Measurements from ENCODE around the gene RNPEPL1.

Gene RNPEPL1

GRCh38 chr2:240568678-240569522 lies 616 bp downstream of the RNPEPL1 start:
- peak; percentile 41 to 74 for DNase-seq
- H3K4me1 ChIP-seq: peaks cover 5 to 62% (median 44%) of the 10 kb centered on the region in 4 donors
- H3K4me3 ChIP-seq: peak overlapping the region; percentile 69 to 83
- no peaks in the 10 kb centered on the region for H3K9me3 ChIP-seq
- peaks cover 0 to 30% (median 12%) of the 10 kb centered on the region in 3 donors for H3K36me3 ChIP-seq
- no peaks in the 10 kb centered on the region for H3K27me3 ChIP-seq
- intact Hi-C loops (cut with DNase I; ENCODE audit: low total_unique reads): loop anchor here (10.0 kb wide), 2 partner anchors 134 to 334 kb away; partner anchors contain the start of gene GPC1
- peak overlapping the region; percentile 68 to 85 for H3K27ac ChIP-seq
- no peak for TF ChIP-seq CTCF (IDR thresholded peaks at IDR 0.05)

GRCh38 chr2:240569523-240569997 lies 1.3 kb downstream of the RNPEPL1 start:
- H3K27me3 ChIP-seq: no peaks in the 10 kb centered on the region
- peaks cover 5 to 62% (median 44%) of the 10 kb centered on the region in 4 donors for H3K4me1 ChIP-seq
- no peak for TF ChIP-seq CTCF (IDR thresholded peaks at IDR 0.05)
- H3K4me3 ChIP-seq: peak overlapping the region; percentile 69 to 83
- peak in 1 of 2 donors; percentile 18 for DNase-seq
- no peaks in the 10 kb centered on the region for H3K9me3 ChIP-seq
- H3K36me3 ChIP-seq: peaks cover 0 to 36% (median 19%) of the 10 kb centered on the region in 3 donors
- peak overlapping the region; percentile 68 to 85 for H3K27ac ChIP-seq
- intact Hi-C loops (cut with DNase I; ENCODE audit: low total_unique reads): loop anchor here (10.0 kb wide), 2 partner anchors 135 to 335 kb away; partner anchors contain the start of gene GPC1

DNA sequence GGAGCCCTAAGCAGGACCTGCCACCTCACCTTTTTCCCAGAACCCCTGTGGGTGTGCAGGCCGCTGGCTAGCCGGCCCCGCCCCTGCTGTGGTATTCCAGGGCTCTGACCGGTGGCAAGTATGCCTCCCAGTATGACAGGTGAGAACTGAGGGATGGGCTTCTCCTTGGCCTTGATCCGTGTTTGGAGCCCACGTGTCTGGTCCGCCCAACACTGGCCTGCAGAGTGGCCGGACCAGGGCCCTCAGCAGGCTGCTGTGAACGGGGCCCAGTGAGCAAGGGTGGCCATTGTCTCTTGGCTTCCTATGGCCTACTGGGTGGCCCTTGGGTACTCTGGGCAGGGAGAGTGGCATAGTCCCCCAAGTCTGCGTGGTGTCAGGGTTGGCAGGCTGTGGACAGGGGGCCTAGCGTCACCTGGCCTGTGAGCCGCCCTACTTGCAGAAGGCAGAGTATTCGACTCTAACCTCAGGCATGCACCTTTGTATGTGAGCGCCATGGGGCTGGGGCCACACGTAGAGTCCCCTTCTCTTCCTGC lies 1.8 kb downstream of the RNPEPL1 start:
- peak overlapping the region in 1 of 2 donors; percentile 85 for H3K27ac ChIP-seq
- peaks cover 5 to 59% (median 44%) of the 10 kb centered on the region in 4 donors for H3K4me1 ChIP-seq
- H3K36me3 ChIP-seq: peaks cover 3 to 41% (median 24%) of the 10 kb centered on the region in 3 donors
- H3K9me3 ChIP-seq: no peaks in the 10 kb centered on the region
- TF ChIP-seq CTCF (IDR thresholded peaks at IDR 0.05): no peak
- peak; percentile 17 to 62 for DNase-seq
- intact Hi-C loops (cut with DNase I; ENCODE audit: low total_unique reads): loop anchor here (10.0 kb wide), 2 partner anchors 135 to 335 kb away; partner anchors contain the start of gene GPC1
- peak overlapping the region in 1 of 2 donors; percentile 69 for H3K4me3 ChIP-seq
- no peaks in the 10 kb centered on the region for H3K27me3 ChIP-seq

DNA sequence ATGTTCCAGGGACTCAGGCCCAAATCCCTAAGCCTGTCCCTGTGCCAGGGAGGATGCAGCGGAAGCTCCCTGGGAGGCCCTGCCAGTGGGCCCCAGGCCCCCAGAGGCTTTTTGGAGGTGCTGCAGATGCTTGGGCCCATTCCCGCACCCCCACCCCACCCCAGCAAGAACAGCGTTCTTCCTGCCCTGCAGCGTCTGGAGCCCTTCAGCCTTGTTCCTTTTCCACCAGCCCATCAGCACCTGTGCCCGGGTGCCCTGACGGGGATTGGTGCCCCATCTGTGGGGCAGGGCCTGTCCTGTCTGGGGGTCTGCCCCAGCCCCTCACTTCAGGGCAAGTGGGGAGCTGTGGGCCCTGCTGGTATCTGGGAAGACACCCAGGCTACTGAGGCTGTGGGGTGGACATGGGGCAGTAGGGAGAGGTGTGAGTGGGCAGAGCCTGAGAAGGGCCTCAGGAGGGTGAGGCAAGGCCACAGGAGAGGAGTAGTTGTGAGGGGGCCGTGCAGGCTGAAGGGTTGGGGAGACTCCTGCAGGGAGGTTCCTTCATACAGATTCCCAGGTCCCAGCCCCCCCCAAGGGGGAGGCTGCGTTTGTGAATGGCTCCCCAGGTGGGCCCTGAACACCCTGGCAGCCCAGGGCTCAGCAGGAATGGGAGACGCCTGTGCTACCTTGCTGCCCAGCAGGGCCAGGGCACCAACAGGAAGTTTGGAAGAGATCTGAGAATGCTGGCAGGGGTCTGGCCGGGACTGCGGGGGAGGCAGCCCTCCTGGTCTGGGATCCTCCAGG lies 2.4 kb downstream of the RNPEPL1 start:
- intact Hi-C loops (cut with DNase I; ENCODE audit: low total_unique reads): no loop called here
- Histone ChIP-seq H3K27ac (no peak overlapping the region), H3K36me3 (peaks cover 10 to 48% (median 30%) of the 10 kb centered on the region in 3 donors), H3K9me3 (no peaks in the 10 kb centered on the region), H3K4me1 (peaks cover 4 to 53% (median 39%) of the 10 kb centered on the region in 4 donors), H3K4me3 (no peak overlapping the region), H3K27me3 (no peaks in the 10 kb centered on the region)
- peak; percentile 12 to 56 for DNase-seq
- no peak for TF ChIP-seq CTCF (IDR thresholded peaks at IDR 0.05)

DNA sequence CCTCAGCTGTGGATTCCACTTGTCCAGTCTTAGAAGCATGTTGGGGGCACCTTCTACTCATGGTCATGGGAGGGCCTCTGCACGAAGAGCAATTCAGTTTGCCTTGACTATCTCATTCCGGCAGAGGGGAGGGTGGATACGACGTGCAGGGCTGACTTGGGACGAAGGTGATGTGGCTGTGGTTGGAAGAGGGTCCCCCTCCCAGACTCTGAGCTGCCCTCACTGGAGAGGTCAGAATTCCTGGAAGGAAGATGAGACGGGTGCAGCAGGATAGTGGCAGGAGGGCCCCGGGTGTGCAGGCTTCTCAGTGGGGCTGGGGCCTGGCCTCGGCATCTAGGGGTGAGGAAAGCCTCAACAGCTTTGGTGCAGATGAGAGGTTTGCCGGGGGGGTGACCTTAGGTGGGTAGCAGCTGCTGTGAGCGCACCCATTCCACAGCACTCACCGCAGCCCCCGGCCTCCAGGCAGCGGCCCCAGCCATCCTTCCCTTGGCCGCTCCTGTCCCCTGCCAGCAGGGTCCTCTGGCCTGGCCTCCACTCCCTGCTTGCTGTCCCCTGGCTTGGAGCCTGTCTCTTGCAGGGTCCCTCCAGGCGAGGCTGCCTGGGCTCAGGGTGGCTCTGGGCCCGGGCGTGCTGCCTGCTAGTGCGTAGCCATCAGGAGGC lies 3.2 kb downstream of the RNPEPL1 start:
- Histone ChIP-seq H3K4me1 (peaks cover 0 to 45% (median 33%) of the 10 kb centered on the region in 4 donors), H3K36me3 (peaks cover 13 to 55% (median 36%) of the 10 kb centered on the region in 3 donors), H3K4me3 (no peak overlapping the region), H3K27me3 (no peaks in the 10 kb centered on the region), H3K9me3 (no peaks in the 10 kb centered on the region), H3K27ac (no peak overlapping the region)
- TF ChIP-seq CTCF (IDR thresholded peaks at IDR 0.05): no peak
- DNase-seq: peak; percentile 11 to 61
- intact Hi-C loops (cut with DNase I; ENCODE audit: low total_unique reads): no loop called here
